HepG2 (cell line): ENCODE data around the gene NME2. TPM values are rescaled to one million over a fixed set of nuclear protein-coding genes. Genes with fewer than 3 reads are reported as not detected.

ENCODE experiments used
- ATAC-seq: fragments of 200-7000 bp; cut with Tn5 transposase; 3 replicates; pipeline ENCODE4 v1.9.1; 2020; ENCODE audit warnings: mild to moderate bottlenecking, moderate library complexity
- Bru-seq: library from RNA; stranded (reverse); fragments of 400-500 nt; gene quantifications from one replicate; lab custom pipeline; 2021; lab: Mats Ljungman, UMichigan
- BruChase-seq, 2 experiments: library from RNA; stranded (reverse); fragments of 400-500 nt; gene quantifications; one replicate each; lab custom pipeline; 2021; lab: Mats Ljungman, UMichigan
- BruUV-seq: library from RNA; stranded (reverse); fragments of 400-500 nt; replicated peaks from 2 replicates; lab custom pipeline; 2021; lab: Mats Ljungman, UMichigan
- CTCF ChIA-PET: fragments of 300-600 bp; formaldehyde crosslinking; extraction: SDS; loops from one replicate; lab custom pipeline; 2021; ENCODE audit warnings: low total read pairs, inconsistent platforms, low intra/inter-chr PET ratio; lab: Yijun Ruan, JAX
- POLR2A ChIA-PET: fragments of 350-600 bp; sonication (Branson Sonifier 250); formaldehyde crosslinking; loops from one replicate; lab custom pipeline; 2020; ENCODE audit warnings: antibody characterized with exemption, inconsistent platforms; lab: Yijun Ruan, JAX
- DNase-seq: peaks from one replicate; pipeline ENCODE4 v3.0.0-alpha.2; 2015; ENCODE audit warnings: low spot score
- FAIRE-seq: peaks from 3 replicates; lab custom pipeline; 2011; peaks lifted over from hg19 to GRCh38; lab: Jason Lieb, UNC
- H2AFZ ChIP-seq: one replicate; pipeline ENCODE4 v1.6.1; 2011; ENCODE audit warnings: low read length, inconsistent platforms
- H3K27ac ChIP-seq: fragments of 300-600 bp; 3 replicates; pipeline ENCODE4 v1.8.0; 2011; ENCODE audit warnings: mixed run types, mild to moderate bottlenecking, mixed read lengths, low read length, inconsistent platforms; ENCODE audit not compliant: insufficient read depth; ENCODE audit errors: extremely low read length
- H3K27me3 ChIP-seq, 2 experiments: fragments of 200-600 bp in 1 of 2; 2 replicates in 1 of 2; 3 replicates in 1 of 2; pipeline versions ENCODE4 v1.6.0 to v1.8.0; 2011; ENCODE audit warnings: low read length in 2 of 2, mild to moderate bottlenecking in 2 of 2, moderate library complexity in 2 of 2, inconsistent platforms in 1 of 2; ENCODE audit not compliant: insufficient read depth in 2 of 2, control insufficient read depth in 1 of 2
- H3K36me3 ChIP-seq, 2 experiments: fragments of 200-600 bp in 1 of 2; replicated peaks in 1 of 2; 2 replicates in 1 of 2; 3 replicates in 1 of 2; pipeline versions ENCODE4 v1.5.1 to v1.8.0; 2011; ENCODE audit warnings: low read length in 2 of 2, inconsistent platforms in 1 of 2; ENCODE audit not compliant: insufficient read depth in 2 of 2, control insufficient read depth in 1 of 2
- H3K4me1 ChIP-seq: 2 replicates; pipeline ENCODE4 v1.5.1; 2012; ENCODE audit warnings: low read length, inconsistent platforms; ENCODE audit not compliant: insufficient read depth
- H3K4me2 ChIP-seq: 2 replicates; pipeline ENCODE4 v1.6.0; 2011; ENCODE audit warnings: low read depth, low read length, inconsistent platforms
- H3K4me3 ChIP-seq, 3 experiments: fragments of 200-600 bp in 1 of 3; sonication (generic), shearing (Covaris generic) in 1 of 3; replicated peaks in 1 of 3; 2 replicates each; pipeline ENCODE4 v1.5.1; 2011 to 2016; ENCODE audit warnings: low read length in 3 of 3, inconsistent platforms in 2 of 3, low read depth in 2 of 3, mild to moderate bottlenecking in 2 of 3, control low read depth in 1 of 3, mixed read lengths in 1 of 3; ENCODE audit not compliant: insufficient read depth in 1 of 3
- H3K79me2 ChIP-seq: one replicate; pipeline ENCODE4 v1.6.1; 2011; ENCODE audit warnings: low read length, inconsistent platforms; ENCODE audit not compliant: insufficient read depth
- H3K9ac ChIP-seq: 2 replicates; pipeline ENCODE4 v1.6.0; 2011; ENCODE audit warnings: mild to moderate bottlenecking, low read depth, low read length, inconsistent platforms; ENCODE audit not compliant: insufficient read depth
- H3K9me3 ChIP-seq: 2 replicates; pipeline ENCODE4 v1.5.1; 2012; ENCODE audit warnings: mild to moderate bottlenecking, low read length
- H4K20me1 ChIP-seq: 2 replicates; pipeline ENCODE4 v1.6.0; 2011; ENCODE audit warnings: inconsistent platforms, mild to moderate bottlenecking, low read length, moderate library complexity; ENCODE audit not compliant: insufficient read depth
- ATF7-NPFF ChIP-seq: sonication (generic); formaldehyde crosslinking; IDR thresholded peaks from 2 replicates; pipeline ENCODE4 v1.8.1; 2023; ENCODE audit warnings: mild to moderate bottlenecking, low read depth, missing genetic modification reagents, moderate library complexity
- GLMP ChIP-seq: sonication (generic); formaldehyde crosslinking; IDR thresholded peaks from 2 replicates; pipeline ENCODE4 v1.9.0; 2021; ENCODE audit warnings: missing genetic modification reagents, mild to moderate bottlenecking, borderline replicate concordance
- MATR3 ChIP-seq: sonication (generic); formaldehyde crosslinking; IDR thresholded peaks from 2 replicates; pipeline ENCODE4 v1.4.0; 2020; ENCODE audit warnings: missing genetic modification reagents
- MIER2 ChIP-seq: IDR thresholded peaks from 2 replicates; pipeline ENCODE4 v1.6.1; 2016; ENCODE audit warnings: missing biosample characterization, missing genetic modification reagents
- THAP11 ChIP-seq: IDR thresholded peaks from 2 replicates; pipeline ENCODE4 v1.6.1; 2016; ENCODE audit warnings: missing biosample characterization, missing genetic modification reagents
- ZNF788 ChIP-seq: sonication (generic); formaldehyde crosslinking; IDR thresholded peaks from 2 replicates; pipeline ENCODE4 v1.5.0; 2020; ENCODE audit warnings: mild to moderate bottlenecking, missing genetic modification reagents, borderline replicate concordance
- WGBS: methylation state at CpG from one replicate; pipeline ENCODE4 v1.1.6; 2017; ENCODE audit warnings: low lambda C conversion rate; 5-methylcytosine and 5-hydroxymethylcytosine counted together
- in situ Hi-C: cut with HindIII; loops from 2 replicates; pipeline ENCODE4 v1.10.0; 2017; ENCODE audit warnings: low pct_unique_long_range_greater_than_20kb; ENCODE audit not compliant: extremely low pct_ligation_motif_present
- intact Hi-C: fragments of 100-400 bp; cut with micrococcal nuclease; formaldehyde crosslinking; loops from one replicate; pipeline ENCODE4 v1.10.0; 2022; ENCODE audit not compliant: unreplicated experiment
- long read RNA-seq, 2 experiments: library from RNA in 1 of 2; library from polyadenylated mRNA in 1 of 2; stranded (forward) in 1 of 2; unstranded in 1 of 2; transcript quantifications; one replicate each; pipeline ENCODE4 v2.0.0, GENCODE V29; 2019 to 2022
- polyA minus RNA-seq, 3 experiments: library from RNA; depleted of rRNA, polyadenylated mRNA; stranded (reverse); fragments of >200 nt; gene quantifications; 2 replicates each; pipeline ENCODE4 v1.2.3, GENCODE V29; 2011; ENCODE audit warnings: low replicate concordance in 1 of 3
- polyA plus RNA-seq, 8 experiments: library from polyadenylated mRNA; depleted of rRNA in 3 of 8; stranded (reverse) in 7 of 8; unstranded in 1 of 8; fragments of >200 nt; fragmentation: Illumina TruSeq in 4 of 8; extraction: Trizol in 4 of 8; gene quantifications; 2 replicates each; pipeline versions ENCODE4 v1.2.1 to v1.2.3, GENCODE V29; 2011 to 2016; ENCODE audit warnings: low read depth in 4 of 8, missing spikeins in 1 of 8, mixed read lengths in 1 of 8; ENCODE audit not compliant: insufficient read depth in 1 of 8
- total RNA-seq, 5 experiments: library from RNA; depleted of rRNA; stranded (reverse); fragments of >200 nt; fragmentation: Illumina TruSeq; extraction: Trizol; gene quantifications; 2 replicates each; pipeline ENCODE4 v1.2.3, GENCODE V29; 2016; ENCODE audit warnings: low read depth in 1 of 5
- TF ChIP-seq, protein P1 (sequence below): sonication (generic); formaldehyde crosslinking; IDR thresholded peaks from 2 replicates; pipeline ENCODE4 v1.4.0; 2020; ENCODE audit warnings: mild to moderate bottlenecking, missing genetic modification reagents
- TF ChIP-seq, protein P2 (sequence below): sonication (generic); formaldehyde crosslinking; IDR thresholded peaks from 2 replicates; pipeline ENCODE4 v1.4.0; 2020; ENCODE audit warnings: missing genetic modification reagents

The NME2 gene
- 1,213 and 1,462 TPM in 2 replicates for total RNA-seq (2016; rRNA removed; fragmentation: Illumina TruSeq; extraction: Trizol)
- 3,248 and 3,475 TPM in 2 replicates for total RNA-seq (2016; cell fraction: cytosol; rRNA removed; fragmentation: Illumina TruSeq; extraction: Trizol; ENCODE audit: low read depth)
- 1,244 and 1,442 TPM in 2 replicates for total RNA-seq (2016; cell fraction: insoluble cytoplasmic fraction; rRNA removed; fragmentation: Illumina TruSeq; extraction: Trizol)
- 1,855 and 2,042 TPM in 2 replicates for total RNA-seq (2016; cell fraction: membrane; rRNA removed; fragmentation: Illumina TruSeq; extraction: Trizol)
- 411 and 427 TPM in 2 replicates for total RNA-seq (2016; cell fraction: nucleus; rRNA removed; fragmentation: Illumina TruSeq; extraction: Trizol)
- 670 and 790 TPM in 2 replicates for polyA plus RNA-seq (2011; rRNA removed)
- 823 and 1,054 TPM in 2 replicates for polyA plus RNA-seq (2011; cell fraction: cytosol; rRNA removed)
- polyA plus RNA-seq (2011; cell fraction: nucleus; rRNA removed), result 217 and 230 TPM in 2 replicates
- 662 and 954 TPM in 2 replicates for polyA plus RNA-seq (2012)
- 3,109 and 3,480 TPM in 2 replicates for polyA plus RNA-seq (2016; cell fraction: cytosol; fragmentation: Illumina TruSeq; extraction: Trizol; ENCODE audit: low read depth)
- 1,218 and 1,270 TPM in 2 replicates for polyA plus RNA-seq (2016; cell fraction: insoluble cytoplasmic fraction; fragmentation: Illumina TruSeq; extraction: Trizol; ENCODE audit: low read depth)
- polyA plus RNA-seq (2016; cell fraction: membrane; fragmentation: Illumina TruSeq; extraction: Trizol; ENCODE audit: low read depth), result 1,530 and 1,727 TPM in 2 replicates
- 589 and 653 TPM in 2 replicates for polyA plus RNA-seq (2016; cell fraction: nucleus; fragmentation: Illumina TruSeq; extraction: Trizol; ENCODE audit: insufficient read depth, low read depth)
- 231 and 251 TPM in 2 replicates for polyA minus RNA-seq (2011; rRNA and poly(A)+ RNA removed; ENCODE audit: low replicate concordance)
- 123 and 148 TPM in 2 replicates for polyA minus RNA-seq (2011; cell fraction: cytosol; rRNA and poly(A)+ RNA removed)
- polyA minus RNA-seq (2011; cell fraction: nucleus; rRNA and poly(A)+ RNA removed), result 67.9 and 74.3 TPM in 2 replicates
- Bru-seq, nascent RNA, result percentile 86 among the genes with signal in this experiment
- percentile 96 among the genes with signal in this experiment for BruChase-seq, experiment 1, labeled RNA remaining after a 6-hour chase
- BruChase-seq, experiment 2, labeled RNA remaining after a 2-hour chase, result percentile 88 among the genes with signal in this experiment
- long read RNA-seq, experiment 1, transcript NME2-204 (5 exons, 749 nt), result minor isoform, 39 of 1,251 reads
- long read RNA-seq, experiment 1, transcript NME2-201 (4 exons, 568 nt), result minor isoform, 19 of 1,251 reads
- long read RNA-seq, experiment 1, transcript NME2-202 (4 exons, 866 nt), result minor isoform, 108 of 1,251 reads
- long read RNA-seq, experiment 1, transcript NME2-205 (5 exons, 826 nt), result major isoform, 1,050 of 1,251 reads
- long read RNA-seq, experiment 1, partial matches to known transcripts, result 4 of 1,251 reads
- long read RNA-seq, experiment 1, other reads (novel, unspliced or antisense), result 18 of 1,251 reads
- long read RNA-seq, experiment 2, transcript NME2-209 (2 exons, 789 nt), result minor isoform, 30 of 1,380 reads
- long read RNA-seq, experiment 2, transcript NME2-202 (4 exons, 866 nt), result minor isoform, 247 of 1,380 reads
- long read RNA-seq, experiment 2, transcript NME2-205 (5 exons, 826 nt), result major isoform, 953 of 1,380 reads
- long read RNA-seq, experiment 2, transcript NME2-204 (5 exons, 749 nt), result minor isoform, 35 of 1,380 reads
- long read RNA-seq, experiment 2, partial matches to known transcripts, result 11 of 1,380 reads
- long read RNA-seq, experiment 2, other reads (novel, unspliced or antisense), result 48 of 1,380 reads

GRCh38 chr17:51166198-51166986 lies at the start of gene NME2:
NME2 (plus strand) TSS chr17:51166411; CDS start chr17:51166831, 420 bp downstream.
- FAIRE-seq (peak; percentile 85), ATAC-seq (peak; percentile 91), DNase-seq (peak; percentile 89)
- intact Hi-C loops, result loop anchor here (2.0 to 5.0 kb wide), 2 partner anchors 94 to 164 kb away; partner anchors contain the start of genes MBTD1 and UTP18
- 1% methylated on average over 27 of the region's 98 CpGs for WGBS
- Histone ChIP-seq H3K36me3 (peaks cover 22 to 58% of the 10 kb centered on the region in 2 experiments), H2AFZ (peak within 1 kb of the TSS; percentile 85), H3K27ac (peak within 1 kb of the TSS; percentile 80), H3K4me3 (peak within 1 kb of the TSS; percentile 70 to 96 (median 88)), H3K9ac (peak within 1 kb of the TSS; percentile 89), H4K20me1 (no peaks in the 10 kb centered on the region), H3K79me2 (peaks cover 17% of the 10 kb centered on the region), H3K9me3 (no peaks in the 10 kb centered on the region), H3K27me3 (no peaks in the 10 kb centered on the region), H3K4me2 (peak within 1 kb of the TSS; percentile 88), H3K4me1 (peaks cover 32% of the 10 kb centered on the region)
- CTCF ChIA-PET, result interaction anchor here (1.1 to 1.6 kb wide), 3 partner anchors 47 to 166 kb away, joined by 3 to 5 read pairs (median 4); no protein-coding TSS in a partner anchor
- no TSS peak for BruUV-seq
- in situ Hi-C loops, result no loop called here
- POLR2A ChIA-PET, result interaction anchor here (0.7 to 5.3 kb wide), 4 partner anchors 12 to 95 kb away, joined by 3 to 43 read pairs (median 4); partner anchors contain the start of gene NME1
- TF ChIP-seq, protein P1, sequence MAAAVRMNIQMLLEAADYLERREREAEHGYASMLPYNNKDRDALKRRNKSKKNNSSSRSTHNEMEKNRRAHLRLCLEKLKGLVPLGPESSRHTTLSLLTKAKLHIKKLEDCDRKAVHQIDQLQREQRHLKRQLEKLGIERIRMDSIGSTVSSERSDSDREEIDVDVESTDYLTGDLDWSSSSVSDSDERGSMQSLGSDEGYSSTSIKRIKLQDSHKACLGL, result peak; percentile 90
- TF ChIP-seq ZNF788 (CRISPR knock-in tag) (peak; percentile 87), THAP11 (CRISPR knock-in tag) (peak; percentile 46; the same call in 1 of the 2 replicates), MIER2 (CRISPR knock-in tag) (no peak), MATR3 (CRISPR knock-in tag) (no peak), GLMP (no peak), ATF7-NPFF (peak; percentile 84)
- TF ChIP-seq, protein P2, sequence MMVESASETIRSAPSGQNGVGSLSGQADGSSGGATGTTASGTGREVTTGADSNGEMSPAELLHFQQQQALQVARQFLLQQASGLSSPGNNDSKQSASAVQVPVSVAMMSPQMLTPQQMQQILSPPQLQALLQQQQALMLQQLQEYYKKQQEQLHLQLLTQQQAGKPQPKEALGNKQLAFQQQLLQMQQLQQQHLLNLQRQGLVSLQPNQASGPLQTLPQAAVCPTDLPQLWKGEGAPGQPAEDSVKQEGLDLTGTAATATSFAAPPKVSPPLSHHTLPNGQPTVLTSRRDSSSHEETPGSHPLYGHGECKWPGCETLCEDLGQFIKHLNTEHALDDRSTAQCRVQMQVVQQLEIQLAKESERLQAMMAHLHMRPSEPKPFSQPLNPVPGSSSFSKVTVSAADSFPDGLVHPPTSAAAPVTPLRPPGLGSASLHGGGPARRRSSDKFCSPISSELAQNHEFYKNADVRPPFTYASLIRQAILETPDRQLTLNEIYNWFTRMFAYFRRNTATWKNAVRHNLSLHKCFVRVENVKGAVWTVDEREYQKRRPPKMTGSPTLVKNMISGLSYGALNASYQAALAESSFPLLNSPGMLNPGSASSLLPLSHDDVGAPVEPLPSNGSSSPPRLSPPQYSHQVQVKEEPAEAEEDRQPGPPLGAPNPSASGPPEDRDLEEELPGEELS (CRISPR knock-in tag), result no peak; the same call in 1 of the 2 replicates
